Measurements from ENCODE around the gene POLG2. TPM values are rescaled to one million over a fixed set of nuclear protein-coding genes. Genes with fewer than 3 reads are reported as not detected.

POLG2 gene
- total and polyA plus RNA-seq, 10 of the 15 experiments (the other 5 are each of a cell fraction or from before 2014, with no cell fraction given), result 10.2 to 27.7 (median 22.2) TPM

GRCh38 chr17:64458756-64459155 is 38.1 kb downstream of the POLG2 start:
- Histone ChIP-seq H3K9ac (ENCODE audit: control insufficient read depth, insufficient read depth, low read length) (no peak overlapping the region), H3K9me3 (replicated peaks; ENCODE audit: control insufficient read depth, insufficient read depth, low read length) (no peaks in the 10 kb centered on the region; the same call in 2 of the 3 replicates), H3K79me2 (ENCODE audit: control insufficient read depth, insufficient read depth, low read length) (no peaks in the 10 kb centered on the region), H2AFZ (ENCODE audit: control insufficient read depth, low read depth, low read length) (no peak overlapping the region), H4K20me1 (ENCODE audit: control insufficient read depth, insufficient read depth) (no peaks in the 10 kb centered on the region), H3K4me1 (ENCODE audit: control insufficient read depth, insufficient read depth, low read length) (peaks cover 20% of the 10 kb centered on the region), H3K36me3 (ENCODE audit: control insufficient read depth in 2 of 2, insufficient read depth in 2 of 2, low read length in 1 of 2) (no peaks in the 10 kb centered on the region), H3K27me3 (replicated peaks in 1 of 2; ENCODE audit: control insufficient read depth in 2 of 2, insufficient read depth in 2 of 2, low read length in 1 of 2) (no peaks in the 10 kb centered on the region), H3K4me2 (ENCODE audit: control insufficient read depth, insufficient read depth) (no peak overlapping the region), H3K4me3 (no peak overlapping the region), H3K27ac (ENCODE audit: control insufficient read depth, insufficient read depth) (no peak overlapping the region)
- WGBS (ENCODE audit: insufficient coverage, insufficient replicate concordance, low lambda C conversion rate, missing lambda C conversion rate), result 44% methylated on average over 8 of the region's 8 CpGs
- ChIA-PET POLR2A (no interaction called here), RAD21 (ENCODE audit: unreplicated experiment) (no interaction called here), SMC1A (ENCODE audit: uncharacterized antibody, unreplicated experiment) (no interaction called here), CTCF (no interaction called here)
- no peak for TF ChIP-seq TAF1 (IDR thresholded peaks at IDR 0.05; ENCODE audit: borderline replicate concordance, low read depth, low read length)
- no peak for TF ChIP-seq ETV6 (conservative IDR thresholded peaks at IDR 0.05 in 1 of 2, IDR thresholded peaks at IDR 0.05 in 1 of 2; ENCODE audit: borderline replicate concordance in 1 of 2, low read depth in 1 of 2)
- ATAC-seq (no peak), FAIRE-seq (no peak), DNase-seq (ENCODE audit: low read depth, low spot score) (no peak)
- in situ Hi-C loops (cut with MboI), result no loop called here
- no TSS peak for BruUV-seq (replicated peaks)
- intact Hi-C loops (cut with micrococcal nuclease; ENCODE audit: unreplicated experiment), result no loop called here

GRCh38 chr17:64457156-64457555 is 39.7 kb downstream of the POLG2 start:
- intact Hi-C loops (cut with micrococcal nuclease; ENCODE audit: unreplicated experiment), result no loop called here
- ATAC-seq (peak; percentile 62), FAIRE-seq (no peak), DNase-seq (ENCODE audit: low read depth, low spot score) (no peak)
- in situ Hi-C loops (cut with MboI), result no loop called here
- WGBS (ENCODE audit: insufficient coverage, insufficient replicate concordance, low lambda C conversion rate, missing lambda C conversion rate), result 76% methylated on average over 7 of the region's 7 CpGs
- no peaks in the 10 kb centered on the region for H3K36me3 ChIP-seq (ENCODE audit: control insufficient read depth in 2 of 2, insufficient read depth in 2 of 2, low read length in 1 of 2)
- H3K4me3 ChIP-seq, result no peak overlapping the region
- no peak overlapping the region for H3K9ac ChIP-seq (ENCODE audit: control insufficient read depth, insufficient read depth, low read length)
- no peaks in the 10 kb centered on the region for H3K27me3 ChIP-seq (replicated peaks in 1 of 2; ENCODE audit: control insufficient read depth in 2 of 2, insufficient read depth in 2 of 2, low read length in 1 of 2)
- BruUV-seq (replicated peaks), result no TSS peak
- peaks cover 20% of the 10 kb centered on the region for H3K4me1 ChIP-seq (ENCODE audit: control insufficient read depth, insufficient read depth, low read length)
- TF ChIP-seq ZBTB11 (CRISPR knock-in tag; IDR thresholded peaks at IDR 0.05), result no peak
- no peak for TF ChIP-seq IKZF2 (IDR thresholded peaks at IDR 0.05)
- TF ChIP-seq RAD21 (IDR thresholded peaks at IDR 0.05; ENCODE audit: insufficient read depth, low read depth, low read length), result no peak
- no peak for TF ChIP-seq ZNF592 (IDR thresholded peaks at IDR 0.05)
- TF ChIP-seq TBL1XR1 (IDR thresholded peaks at IDR 0.05; ENCODE audit: low read depth, low read length), result no peak
- H4K20me1 ChIP-seq (ENCODE audit: control insufficient read depth, insufficient read depth), result no peaks in the 10 kb centered on the region
- RAD21 ChIA-PET (ENCODE audit: unreplicated experiment), result interaction anchor here (1.9 to 2.1 kb wide), 2 partner anchors 34 to 37 kb away, joined by 6 to 9 read pairs; no protein-coding TSS in a partner anchor
- POLR2A ChIA-PET, result interaction anchor here (1.8 kb wide), 1 partner anchor 39 kb away, joined by 7 read pairs; the partner anchor contains the start of gene POLG2
- no peaks in the 10 kb centered on the region for H3K79me2 ChIP-seq (ENCODE audit: control insufficient read depth, insufficient read depth, low read length)
- CTCF ChIA-PET, result interaction anchor here (0.9 to 2.7 kb wide), 6 partner anchors 8 to 137 kb away, joined by 3 to 12 read pairs (median 4); partner anchors contain the start of gene MILR1
- SMC1A ChIA-PET (ENCODE audit: uncharacterized antibody, unreplicated experiment), result interaction anchor here (0.9 to 2.3 kb wide), 3 partner anchors 9 to 45 kb away, joined by 4 to 10 read pairs (median 5); no protein-coding TSS in a partner anchor
- no peak overlapping the region for H2AFZ ChIP-seq (ENCODE audit: control insufficient read depth, low read depth, low read length)
- H3K27ac ChIP-seq (ENCODE audit: control insufficient read depth, insufficient read depth), result no peak overlapping the region
- no peaks in the 10 kb centered on the region; the same call in 2 of the 3 replicates for H3K9me3 ChIP-seq (replicated peaks; ENCODE audit: control insufficient read depth, insufficient read depth, low read length)
- peak overlapping the region; percentile 35; the same call in 1 of the 2 replicates for H3K4me2 ChIP-seq (ENCODE audit: control insufficient read depth, insufficient read depth)

All from GM12878 (cell line).